ENCODE results near the gene HMCN2.

DNA sequence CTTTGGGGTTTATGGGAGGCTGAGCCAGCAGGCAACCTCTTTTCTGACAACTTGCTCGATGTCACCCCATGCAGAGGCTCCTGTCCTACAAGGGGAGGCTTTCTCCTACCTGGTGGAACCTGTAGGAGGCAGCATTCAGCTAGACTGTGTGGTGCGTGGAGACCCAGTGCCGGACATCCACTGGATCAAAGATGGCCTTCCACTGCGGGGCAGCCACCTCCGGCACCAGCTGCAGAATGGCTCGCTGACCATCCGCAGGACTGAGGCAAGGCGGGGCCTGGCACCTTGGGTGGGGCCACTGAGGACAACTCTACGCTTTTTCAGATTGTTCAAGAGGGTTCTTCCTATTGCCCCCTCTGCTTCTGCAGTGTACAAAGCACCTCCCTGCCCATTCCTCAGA lies 143.1 kb downstream of the HMCN2 start:
- TF ChIP-seq YY1 (IDR thresholded peaks at IDR 0.05; ENCODE audit: insufficient read depth, insufficient read length) (no peak), ZNF274 (IDR thresholded peaks at IDR 0.05; ENCODE audit: low read depth, low read length) (no peak)
